ENCODE measurements around the gene ANKRD29.
A peak's percentile ranks its signal among the peaks of the same experiment; 100 is the strongest.
"Not testable (repeated sequence)": the region's sequence is repeated elsewhere in the genome, so short reads cannot be mapped to it uniquely, and the experiment has no call there.

The ANKRD29 gene

GRCh38 chr18:23645568-23646175 lies 17.0 kb downstream of the ANKRD29 start:
- no peak for DNase-seq (ENCODE audit: low spot score)

- no peak for DNase-seq (ENCODE audit: low spot score)
Observed at GRCh38 chr18:23643815-23644490, 18.8 kb downstream of the ANKRD29 start.

- DNase-seq (ENCODE audit: low spot score) = no peak
Observed at GRCh38 chr18:23641937-23642666, 20.6 kb downstream of the ANKRD29 start.

- no peak for DNase-seq (ENCODE audit: low spot score)
Observed at GRCh38 chr18:23641143-23641720, 21.5 kb downstream of the ANKRD29 start.

GRCh38 chr18:23640052-23640451 lies 22.7 kb downstream of the ANKRD29 start:
- DNase-seq (ENCODE audit: low spot score) = no peak

- DNase-seq (ENCODE audit: low spot score) = not testable (repeated sequence)
Observed at GRCh38 chr18:23636433-23636832, 26.3 kb downstream of the ANKRD29 start.

GRCh38 chr18:23636071-23636399 lies 26.7 kb downstream of the ANKRD29 start:
- DNase-seq (ENCODE audit: low spot score) = no peak

- DNase-seq (ENCODE audit: low spot score) = no peak
Observed at GRCh38 chr18:23635283-23636070, 27.2 kb downstream of the ANKRD29 start.

GRCh38 chr18:23634692-23635091 lies 28.0 kb downstream of the ANKRD29 start:
- no peak for DNase-seq (ENCODE audit: low spot score)

GRCh38 chr18:23632615-23633014 lies 30.1 kb downstream of the ANKRD29 start:
- no peak for DNase-seq (ENCODE audit: low spot score)

GRCh38 chr18:23631746-23632145 lies 31.0 kb downstream of the ANKRD29 start:
- no peak for DNase-seq (ENCODE audit: low spot score)

GRCh38 chr18:23631312-23631711 lies 31.4 kb downstream of the ANKRD29 start:
- DNase-seq (ENCODE audit: low spot score) = no peak

- no peak for DNase-seq (ENCODE audit: low spot score)
Observed at GRCh38 chr18:23629444-23629946, 33.2 kb downstream of the ANKRD29 start.

GRCh38 chr18:23627970-23628369 lies 34.7 kb downstream of the ANKRD29 start:
- no peak for DNase-seq (ENCODE audit: low spot score)

- DNase-seq (ENCODE audit: low spot score) = no peak
Observed at GRCh38 chr18:23627321-23627720, 35.4 kb downstream of the ANKRD29 start.

GRCh38 chr18:23626451-23627279 lies 36.0 kb downstream of the ANKRD29 start:
- no peak for DNase-seq (ENCODE audit: low spot score)

GRCh38 chr18:23623040-23623439 lies 39.7 kb downstream of the ANKRD29 start:
- no peak for DNase-seq (ENCODE audit: low spot score)

- no peak for DNase-seq (ENCODE audit: low spot score)
Observed at GRCh38 chr18:23619388-23619881, 43.3 kb downstream of the ANKRD29 start.

GRCh38 chr18:23618862-23619387 lies 43.8 kb downstream of the ANKRD29 start:
- DNase-seq (ENCODE audit: low spot score) = no peak

GRCh38 chr18:23617412-23618014 lies 45.2 kb downstream of the ANKRD29 start:
- DNase-seq (ENCODE audit: low spot score) = peak; percentile 20
